GM12892 (cell line): ENCODE results near the gene SMIM24.

Source experiments
- POLR2A ChIP-seq: IDR thresholded peaks from 2 replicates; pipeline ENCODE4 v1.6.1; 2011; ENCODE audit warnings: low read depth, low read length, control low read depth
- POLR2AphosphoS5 ChIP-seq: IDR thresholded peaks from 2 replicates; pipeline ENCODE4 v1.6.1; 2011; ENCODE audit warnings: low read depth, low read length, control low read depth
- TAF1 ChIP-seq: IDR thresholded peaks from 2 replicates; pipeline ENCODE4 v1.6.1; 2011; ENCODE audit warnings: low read depth, mild to moderate bottlenecking, control low read depth, low read length, borderline replicate concordance

DNA sequence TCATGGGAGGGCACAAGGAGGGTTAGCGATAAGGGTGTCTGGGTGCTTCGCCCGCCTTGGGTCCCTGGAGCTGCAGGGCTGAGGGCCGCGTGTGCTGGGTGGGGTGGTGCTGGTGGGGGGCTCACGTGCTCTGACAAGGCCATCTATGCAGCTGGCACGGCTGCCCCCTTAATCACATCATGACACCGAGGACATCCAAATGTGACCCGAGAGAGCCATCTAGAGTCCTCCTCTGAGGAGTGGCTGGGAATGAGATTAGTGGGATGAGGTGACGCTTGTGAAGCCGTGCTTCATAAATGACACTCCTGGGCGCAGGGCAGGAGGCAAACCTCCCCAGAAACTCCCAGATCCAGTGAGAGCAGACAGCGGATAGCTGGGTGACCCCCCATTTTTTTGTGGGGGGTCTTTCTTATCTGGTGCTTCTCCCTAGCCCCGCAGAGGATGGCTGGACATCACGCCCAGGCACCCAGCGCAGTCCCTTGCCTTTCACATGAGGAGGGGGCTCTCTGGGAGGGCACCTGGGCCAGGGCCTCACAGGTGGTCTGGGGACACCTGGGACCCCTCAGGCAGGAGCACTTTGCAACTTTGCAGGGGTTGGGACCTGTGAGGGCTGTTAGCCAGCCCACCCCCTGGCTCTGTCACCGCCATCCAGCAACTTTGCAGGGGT lies 32.4 kb upstream of the SMIM24 start:
- TF ChIP-seq POLR2A (no peak), TAF1 (no peak), POLR2AphosphoS5 (no peak)
